NCI-H526 (cell line): ENCODE measurements around the gene ST14.
"Not testable (repeated sequence)": the region's sequence is repeated elsewhere in the genome, so short reads cannot be mapped to it uniquely, and the experiment has no call there.

Experiments used
- DNase-seq, 2 experiments: peaks; one replicate each; lab custom pipeline; 2025; lab: John Stamatoyannopoulos, UW

Gene ST14

GRCh38 chr11:130233888-130234287 is 74.3 kb downstream of the ST14 start:
- not testable (repeated sequence) for DNase-seq

GRCh38 chr11:130234315-130234714 is 74.7 kb downstream of the ST14 start:
- DNase-seq, result no peak

DNA sequence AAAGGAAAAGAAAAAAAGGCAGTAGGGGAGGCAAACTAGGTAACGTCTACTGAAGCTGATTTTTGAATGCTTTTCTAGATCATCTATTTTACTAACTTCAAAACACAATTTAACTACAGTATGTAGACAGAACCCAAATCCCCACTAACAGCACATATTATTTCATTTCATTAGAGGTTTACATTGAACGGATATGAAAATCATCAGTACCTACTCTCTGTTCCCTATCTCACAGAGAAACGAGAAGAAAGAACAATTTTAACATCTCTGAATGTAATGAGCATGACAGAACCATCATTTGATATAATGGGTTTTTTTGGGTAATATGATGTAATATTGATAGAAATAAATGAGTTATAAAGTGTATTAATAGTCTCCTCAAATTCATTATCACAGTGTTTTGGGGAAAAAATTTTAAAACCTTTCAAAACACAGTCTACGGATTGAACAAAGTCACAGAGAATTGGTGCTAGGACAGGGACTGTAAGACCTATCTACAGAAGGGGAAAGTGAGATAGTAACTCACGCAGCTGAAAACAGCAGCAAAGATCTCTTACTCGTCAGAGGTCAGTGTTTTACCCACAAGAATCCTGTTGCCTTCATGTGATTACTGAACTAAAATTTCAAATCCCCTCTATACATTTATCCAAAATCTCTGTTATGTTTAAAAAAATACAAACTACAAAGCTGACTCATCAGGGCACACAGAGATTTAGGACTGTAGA is 77.9 kb downstream of the ST14 start:
- no peak for DNase-seq

GRCh38 chr11:130241713-130242112 is 82.1 kb downstream of the ST14 start:
- DNase-seq, result no peak

- DNase-seq, result no peak
These were observed 84.2 kb downstream of the ST14 start for GRCh38 chr11:130243816-130244215.

DNA sequence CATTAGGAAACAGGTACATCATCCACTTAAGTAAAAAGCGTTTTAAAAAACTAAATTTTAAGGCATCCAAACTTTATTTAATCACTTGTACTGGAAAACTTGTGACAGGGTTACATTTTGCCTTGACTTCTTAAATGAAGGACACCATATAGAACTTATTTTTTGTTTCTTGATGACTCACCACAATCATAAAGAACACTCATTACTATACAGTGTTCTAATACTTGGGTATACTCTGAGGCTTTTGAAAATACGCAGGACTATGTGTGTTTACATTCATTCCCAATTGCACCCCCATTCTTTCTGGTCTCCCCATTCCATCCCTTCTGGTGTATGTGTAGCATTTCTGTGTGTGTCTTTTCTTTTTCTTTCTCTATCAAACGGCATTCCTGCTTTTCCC is 85.3 kb downstream of the ST14 start:
- no peak for DNase-seq

DNA sequence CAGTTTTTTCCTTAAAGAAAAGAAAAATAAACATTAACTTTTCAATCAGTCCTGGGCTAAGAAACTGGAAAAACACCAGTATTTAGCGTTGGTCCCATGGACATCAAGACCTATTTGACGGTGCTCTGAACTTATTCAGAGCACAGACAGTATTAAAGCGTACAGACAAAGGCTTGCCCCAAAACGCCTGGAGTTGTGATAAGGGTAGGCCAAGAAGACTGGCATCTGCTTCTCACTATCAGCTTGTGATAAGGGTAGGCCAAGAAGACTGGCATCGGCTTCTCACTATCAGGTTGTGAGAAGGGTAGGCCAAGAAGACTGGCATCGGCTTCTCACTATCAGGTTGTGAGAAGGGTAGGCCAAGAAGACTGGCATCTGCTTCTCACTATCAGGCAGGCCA is 85.8 kb downstream of the ST14 start:
- not testable (repeated sequence) for DNase-seq

- no peak for DNase-seq
These were observed 86.7 kb downstream of the ST14 start for GRCh38 chr11:130246270-130246669.

- DNase-seq, result no peak
These were observed 87.2 kb downstream of the ST14 start for GRCh38 chr11:130246738-130247137.

DNA sequence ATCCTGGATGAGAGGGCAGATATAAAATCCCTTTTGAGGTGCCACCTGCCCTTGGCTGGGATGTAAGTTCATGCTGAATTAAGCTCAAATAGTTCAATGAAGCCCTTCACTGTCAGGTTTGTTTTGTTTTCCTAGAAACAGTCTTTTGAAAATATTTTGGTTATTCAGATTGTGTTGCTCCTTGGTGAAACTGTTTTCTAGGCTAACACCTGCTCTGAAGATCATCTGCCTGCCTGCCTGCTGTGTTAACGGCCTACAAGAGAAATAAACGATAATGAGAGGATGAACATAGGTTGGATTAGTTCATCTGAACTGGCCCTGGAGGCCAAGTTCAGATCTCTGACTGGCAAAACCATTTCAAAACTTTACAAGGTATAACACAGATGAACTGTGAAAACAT is 87.7 kb downstream of the ST14 start:
- DNase-seq, result no peak

GRCh38 chr11:130249371-130249770 is 89.8 kb downstream of the ST14 start:
- DNase-seq, result peak in 1 of 2 experiments; percentile 38

GRCh38 chr11:130249929-130250328 is 90.3 kb downstream of the ST14 start:
- DNase-seq, result not testable (repeated sequence)

DNA sequence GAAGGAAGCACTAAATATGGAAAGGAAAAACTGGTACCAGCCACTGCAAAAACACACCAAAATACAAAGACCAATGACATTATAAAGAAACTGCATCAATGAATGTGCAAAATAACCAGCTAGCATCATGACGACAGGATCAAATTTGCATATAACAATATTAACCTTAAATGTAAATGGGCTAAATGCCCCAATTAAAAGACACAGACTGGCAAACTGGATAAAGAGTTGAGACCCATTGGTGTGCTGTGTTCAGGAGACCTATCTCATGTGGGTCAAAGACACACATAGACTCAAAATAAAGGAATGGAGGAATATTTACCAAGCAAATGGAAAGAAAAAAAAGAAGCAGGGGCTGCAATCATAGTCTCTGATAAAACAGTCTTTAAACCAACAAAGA is 92.2 kb downstream of the ST14 start:
- DNase-seq, result not testable (repeated sequence)
